ENCODE data around the gene UGT2B17.
"Not testable (repeated sequence)": the region's sequence is repeated elsewhere in the genome, so short reads cannot be mapped to it uniquely, and the experiment has no call there.

Gene UGT2B17

GRCh38 chr4:68569466-68570121 lies 6.5 kb downstream of the UGT2B17 start:
- DNase-seq (ENCODE audit: low read depth in 3 of 3), result no peak

- not testable (repeated sequence) for DNase-seq (ENCODE audit: low read depth in 3 of 3)
Observed at GRCh38 chr4:68569036-68569435, 7.1 kb downstream of the UGT2B17 start.

GRCh38 chr4:68568535-68568934 lies 7.6 kb downstream of the UGT2B17 start:
- DNase-seq (ENCODE audit: low read depth in 3 of 3), result not testable (repeated sequence)

GRCh38 chr4:68566364-68566763 lies 9.8 kb downstream of the UGT2B17 start:
- DNase-seq (ENCODE audit: low read depth in 3 of 3), result not testable (repeated sequence)

GRCh38 chr4:68565082-68565481 lies 11.0 kb downstream of the UGT2B17 start:
- not testable (repeated sequence) for DNase-seq (ENCODE audit: low read depth in 3 of 3)

GRCh38 chr4:68560364-68561070 lies 15.6 kb downstream of the UGT2B17 start:
- not testable (repeated sequence) for DNase-seq (ENCODE audit: low read depth in 3 of 3)

- DNase-seq (ENCODE audit: low read depth in 3 of 3), result not testable (repeated sequence)
Observed at GRCh38 chr4:68553830-68554229, 22.3 kb downstream of the UGT2B17 start.

- not testable (repeated sequence) for DNase-seq (ENCODE audit: low read depth in 3 of 3)
Observed at GRCh38 chr4:68552818-68553811, 23.0 kb downstream of the UGT2B17 start.

GRCh38 chr4:68542742-68543141 lies 33.4 kb downstream of the UGT2B17 start:
- not testable (repeated sequence) for DNase-seq (ENCODE audit: low read depth in 3 of 3)

- no peak for DNase-seq (ENCODE audit: low read depth in 3 of 3)
Observed at GRCh38 chr4:68536375-68536774, 39.7 kb downstream of the UGT2B17 start.

GRCh38 chr4:68535974-68536373 lies 40.1 kb downstream of the UGT2B17 start:
- DNase-seq (ENCODE audit: low read depth in 3 of 3), result no peak

GRCh38 chr4:68522232-68522631 lies 53.9 kb downstream of the UGT2B17 start:
- not testable (repeated sequence) for DNase-seq (ENCODE audit: low read depth in 3 of 3)

- no peak for DNase-seq (ENCODE audit: low read depth in 3 of 3)
Observed at GRCh38 chr4:68520985-68521384, 55.1 kb downstream of the UGT2B17 start.

- no peak for DNase-seq (ENCODE audit: low read depth in 3 of 3)
Observed at GRCh38 chr4:68518889-68519288, 57.2 kb downstream of the UGT2B17 start.

GRCh38 chr4:68505452-68505851 lies 70.7 kb downstream of the UGT2B17 start:
- DNase-seq (ENCODE audit: low read depth in 3 of 3), result not testable (repeated sequence)

GRCh38 chr4:68504836-68505235 lies 71.3 kb downstream of the UGT2B17 start:
- DNase-seq (ENCODE audit: low read depth in 3 of 3), result not testable (repeated sequence)

- not testable (repeated sequence) for DNase-seq (ENCODE audit: low read depth in 3 of 3)
Observed at GRCh38 chr4:68503462-68503861, 72.7 kb downstream of the UGT2B17 start.

- no peak for DNase-seq (ENCODE audit: low read depth in 3 of 3)
Observed at GRCh38 chr4:68499021-68499420, 77.1 kb downstream of the UGT2B17 start.

GRCh38 chr4:68498413-68499007 lies 77.6 kb downstream of the UGT2B17 start:
- peak; percentile 4 to 41 (median 37) for DNase-seq (ENCODE audit: low read depth in 3 of 3)

GRCh38 chr4:68494688-68495087 lies 81.4 kb downstream of the UGT2B17 start:
- DNase-seq (ENCODE audit: low read depth in 3 of 3), result no peak

- no peak for DNase-seq (ENCODE audit: low read depth in 3 of 3)
Observed at GRCh38 chr4:68490826-68491457, 85.2 kb downstream of the UGT2B17 start.
